Measurements from ENCODE around the gene FBXO22.

FBXO22 gene

GRCh38 chr15:75916978-75917377 is 13.3 kb downstream of the FBXO22 start:
- TF ChIP-seq SPI1 (IDR thresholded peaks at IDR 0.05; ENCODE audit: borderline replicate concordance, low read depth) (no peak), REST (IDR thresholded peaks at IDR 0.05; ENCODE audit: insufficient replicate concordance, low read depth) (no peak), CTCF (IDR thresholded peaks at IDR 0.05; ENCODE audit: insufficient read depth, low read length) (no peak), POLR2AphosphoS5 (IDR thresholded peaks at IDR 0.05; ENCODE audit: low read depth) (no peak), GABPA (IDR thresholded peaks at IDR 0.05; ENCODE audit: low read depth) (no peak)
- no peaks in the 10 kb centered on the region for H3K27me3 ChIP-seq (ENCODE audit: insufficient read depth, poor library complexity, severe bottlenecking)
- H3K27ac ChIP-seq (replicated peaks) = no peak overlapping the region
- no peak for DNase-seq (ENCODE audit: low read depth in 1 of 2, low spot score in 1 of 2)
- no peak overlapping the region for H3K4me3 ChIP-seq (replicated peaks; ENCODE audit: insufficient read depth, low read length)

- no peak overlapping the region for H3K27ac ChIP-seq (replicated peaks)
- no peak for TF ChIP-seq REST (IDR thresholded peaks at IDR 0.05; ENCODE audit: insufficient replicate concordance, low read depth)
- TF ChIP-seq POLR2AphosphoS5 (IDR thresholded peaks at IDR 0.05; ENCODE audit: low read depth) = no peak
- no peak for TF ChIP-seq SPI1 (IDR thresholded peaks at IDR 0.05; ENCODE audit: borderline replicate concordance, low read depth)
- TF ChIP-seq CTCF (IDR thresholded peaks at IDR 0.05; ENCODE audit: insufficient read depth, low read length) = no peak
- TF ChIP-seq GABPA (IDR thresholded peaks at IDR 0.05; ENCODE audit: low read depth) = no peak
- no peak for DNase-seq (ENCODE audit: low read depth in 1 of 2, low spot score in 1 of 2)
- no peaks in the 10 kb centered on the region for H3K27me3 ChIP-seq (ENCODE audit: insufficient read depth, poor library complexity, severe bottlenecking)
- no peak overlapping the region for H3K4me3 ChIP-seq (replicated peaks; ENCODE audit: insufficient read depth, low read length)
Measured at GRCh38 chr15:75918135-75918534, 14.5 kb downstream of the FBXO22 start.

- no peak for TF ChIP-seq REST (IDR thresholded peaks at IDR 0.05; ENCODE audit: insufficient replicate concordance, low read depth)
- TF ChIP-seq CTCF (IDR thresholded peaks at IDR 0.05; ENCODE audit: insufficient read depth, low read length) = no peak
- no peak for TF ChIP-seq POLR2AphosphoS5 (IDR thresholded peaks at IDR 0.05; ENCODE audit: low read depth)
- no peak for TF ChIP-seq GABPA (IDR thresholded peaks at IDR 0.05; ENCODE audit: low read depth)
- no peak for TF ChIP-seq SPI1 (IDR thresholded peaks at IDR 0.05; ENCODE audit: borderline replicate concordance, low read depth)
- no peak overlapping the region for H3K4me3 ChIP-seq (replicated peaks; ENCODE audit: insufficient read depth, low read length)
- no peak overlapping the region for H3K27ac ChIP-seq (replicated peaks)
- H3K27me3 ChIP-seq (ENCODE audit: insufficient read depth, poor library complexity, severe bottlenecking) = no peaks in the 10 kb centered on the region
- no peak for DNase-seq (ENCODE audit: low read depth in 1 of 2, low spot score in 1 of 2)
Measured at GRCh38 chr15:75920079-75920478, 16.4 kb downstream of the FBXO22 start.

All from HL-60 (cell line).